NK-92 treated with Interleukin-12 subunit alpha and Interleukin-12 subunit beta, amount 100 ng/mL, for 24 hours (cell line): ENCODE data around the gene XRCC1.
"Not testable (repeated sequence)": the region's sequence is repeated elsewhere in the genome, so short reads cannot be mapped to it uniquely, and the experiment has no call there.

Source experiments
- DNase-seq: peaks from one replicate; lab custom pipeline; 2025; lab: John Stamatoyannopoulos, UW

Gene XRCC1

DNA sequence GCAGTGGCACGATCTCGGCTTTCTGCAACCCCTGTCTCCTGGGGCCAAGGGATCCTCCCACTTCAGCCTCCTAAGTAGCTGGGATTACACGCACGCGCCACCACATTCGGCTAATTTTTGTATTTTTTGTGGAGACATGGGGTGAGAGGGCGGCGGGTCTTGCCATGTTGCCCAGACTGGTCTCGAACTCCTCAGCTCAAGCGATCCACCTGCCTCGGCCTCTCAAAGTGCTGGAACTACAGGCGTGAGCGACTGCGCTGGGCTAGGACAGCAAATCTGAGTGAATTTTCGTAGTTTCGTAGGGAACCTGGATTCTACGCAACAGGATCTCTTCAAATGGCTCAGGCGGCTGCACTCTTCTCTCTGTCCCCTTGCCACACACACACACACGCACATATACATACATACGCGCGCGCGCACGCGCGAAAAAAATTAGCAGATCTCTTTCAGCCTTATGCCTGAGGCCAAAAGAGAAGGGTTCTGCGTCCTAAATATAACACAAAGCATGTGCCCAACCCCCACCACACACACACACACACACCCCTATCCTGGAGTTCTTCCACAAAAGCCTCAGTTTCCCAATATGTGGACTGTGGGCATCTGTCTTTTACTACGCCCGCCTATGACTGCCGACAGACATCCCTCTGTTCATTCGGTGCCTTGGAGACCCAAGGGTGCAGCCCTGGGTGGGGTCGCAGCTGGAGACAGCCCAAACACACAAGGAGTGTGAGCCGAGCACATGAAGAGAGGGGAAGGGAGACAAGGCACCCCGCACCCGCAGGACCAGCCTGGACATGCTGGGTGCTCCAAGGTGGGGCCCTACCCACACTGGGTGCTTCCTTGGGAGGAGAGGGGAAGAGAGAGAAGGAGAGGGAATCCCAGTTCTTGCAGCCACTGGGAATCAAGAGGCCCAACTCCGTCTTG is 890 bp upstream of the XRCC1 start:
- no peak for DNase-seq

DNA sequence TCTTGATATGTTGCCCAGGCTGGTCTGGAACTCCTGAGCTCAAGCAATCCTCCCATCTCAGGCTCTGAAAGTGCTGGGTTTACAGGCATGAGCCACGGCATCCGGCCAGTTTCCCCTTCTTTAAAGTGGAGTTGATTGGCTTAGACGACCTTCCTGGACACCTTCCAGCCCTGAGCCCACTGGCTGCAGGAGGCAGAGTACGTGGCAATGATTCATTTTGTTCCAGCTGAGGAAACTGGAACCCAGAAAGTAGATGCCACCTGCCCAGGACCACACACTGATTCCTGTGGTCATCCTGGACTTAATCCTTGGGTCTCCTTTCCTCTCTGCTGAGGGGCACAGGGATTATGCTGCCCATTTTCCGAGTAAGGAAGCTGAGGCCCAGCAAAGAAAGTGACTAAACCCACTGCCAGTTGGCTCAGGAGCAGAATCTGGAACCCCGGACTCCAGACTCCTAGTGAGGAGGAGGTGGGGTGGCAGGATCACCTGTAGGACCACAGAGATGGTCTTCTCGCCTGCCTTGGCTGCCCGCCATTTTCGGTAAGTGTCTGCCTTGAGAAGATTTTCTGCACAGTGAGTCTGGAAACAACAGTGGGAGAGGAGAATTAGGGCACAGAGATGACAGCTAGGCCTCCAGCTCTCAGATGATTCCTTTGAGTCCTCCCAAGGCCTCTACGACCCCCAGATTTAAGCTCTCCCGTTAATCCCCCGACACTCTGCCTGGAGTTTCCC is 737 bp downstream of the XRCC1 start:
- DNase-seq, result no peak

DNA sequence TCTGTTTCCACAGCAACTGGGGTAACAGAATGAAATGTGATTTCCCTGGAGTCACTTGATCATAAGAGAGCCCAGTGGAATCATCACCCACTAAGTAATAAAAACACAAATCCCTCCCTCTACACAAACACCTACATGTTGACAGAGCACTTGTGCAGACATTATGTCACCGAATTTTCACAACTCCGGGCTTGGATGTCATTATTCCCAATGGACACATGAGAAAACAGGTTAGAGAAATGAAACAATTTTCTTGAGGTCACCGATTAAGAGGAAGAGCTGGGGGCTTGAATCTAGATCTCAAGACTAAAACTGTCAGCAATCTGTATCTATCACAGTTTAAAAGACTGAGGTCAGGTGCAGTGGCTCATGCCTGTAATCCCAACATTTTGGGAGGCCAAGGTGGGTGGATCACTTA is 3.1 kb downstream of the XRCC1 start:
- no peak for DNase-seq

DNA sequence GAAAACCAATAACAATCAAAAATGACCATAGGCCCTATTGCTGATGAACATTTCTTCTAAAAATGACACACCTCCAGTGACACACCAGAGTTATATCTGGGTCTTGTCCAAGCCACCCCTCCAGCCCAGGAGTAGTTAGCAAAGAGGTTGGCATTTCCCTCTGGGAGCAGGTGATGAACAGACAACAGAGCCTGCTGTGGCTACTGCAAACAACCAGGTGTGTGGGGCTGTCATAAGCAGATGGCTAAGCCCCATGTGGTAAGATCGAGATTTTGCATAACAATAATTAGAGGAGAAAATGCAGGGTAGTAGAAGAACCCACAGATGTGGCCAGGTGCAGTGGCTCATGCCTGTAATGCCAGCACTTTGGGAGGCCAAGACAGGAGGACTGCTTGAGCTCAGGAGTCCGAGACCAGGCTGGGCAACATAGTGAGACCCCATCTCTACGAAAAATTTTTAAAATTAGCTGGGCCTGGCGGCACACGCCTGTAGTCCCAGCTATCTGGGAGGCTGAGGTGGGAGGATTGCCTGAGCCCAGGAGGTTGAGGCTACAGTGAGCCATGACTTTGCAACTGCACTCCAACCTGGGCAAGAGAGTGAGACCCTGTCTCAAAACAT is 5.0 kb downstream of the XRCC1 start:
- DNase-seq, result no peak

DNA sequence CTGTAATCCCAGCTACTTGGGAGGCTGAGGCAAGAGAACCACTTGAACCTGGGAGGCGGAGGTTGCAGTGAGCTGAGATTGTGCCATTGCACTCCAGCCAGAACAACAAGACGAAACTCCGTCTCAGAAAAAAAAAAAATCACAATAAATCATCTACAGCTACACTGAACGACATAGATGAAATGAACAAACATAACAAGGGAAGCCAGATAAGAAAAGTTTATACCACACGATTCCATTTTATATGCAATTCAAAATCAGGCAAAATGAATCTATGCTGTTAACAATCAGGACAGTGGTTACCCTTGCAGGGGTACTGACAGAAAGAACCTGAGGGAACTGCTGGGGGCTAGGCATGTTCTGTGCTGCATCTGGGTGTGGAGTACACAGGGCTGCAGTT is 5.7 kb downstream of the XRCC1 start:
- no peak for DNase-seq

DNA sequence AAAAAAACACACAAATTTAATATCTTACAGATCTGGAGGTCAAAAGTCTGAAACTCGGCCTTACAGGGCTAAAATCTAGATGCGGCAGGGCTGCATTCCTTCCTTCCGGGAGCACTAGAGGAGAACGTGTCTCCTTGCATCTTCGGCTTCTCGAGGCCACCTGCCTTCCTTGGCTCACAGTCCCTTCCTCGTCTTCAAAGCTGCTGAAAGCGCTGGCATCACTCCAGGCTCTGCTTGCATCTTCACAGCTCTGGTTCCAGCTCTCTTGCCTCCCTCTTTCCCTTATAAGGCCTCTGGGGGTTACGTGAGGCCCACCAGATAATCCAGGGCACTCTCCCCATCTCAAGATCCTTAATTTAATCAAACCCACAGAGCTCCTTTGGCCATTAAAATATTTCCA is 10.5 kb downstream of the XRCC1 start:
- DNase-seq, result no peak

DNA sequence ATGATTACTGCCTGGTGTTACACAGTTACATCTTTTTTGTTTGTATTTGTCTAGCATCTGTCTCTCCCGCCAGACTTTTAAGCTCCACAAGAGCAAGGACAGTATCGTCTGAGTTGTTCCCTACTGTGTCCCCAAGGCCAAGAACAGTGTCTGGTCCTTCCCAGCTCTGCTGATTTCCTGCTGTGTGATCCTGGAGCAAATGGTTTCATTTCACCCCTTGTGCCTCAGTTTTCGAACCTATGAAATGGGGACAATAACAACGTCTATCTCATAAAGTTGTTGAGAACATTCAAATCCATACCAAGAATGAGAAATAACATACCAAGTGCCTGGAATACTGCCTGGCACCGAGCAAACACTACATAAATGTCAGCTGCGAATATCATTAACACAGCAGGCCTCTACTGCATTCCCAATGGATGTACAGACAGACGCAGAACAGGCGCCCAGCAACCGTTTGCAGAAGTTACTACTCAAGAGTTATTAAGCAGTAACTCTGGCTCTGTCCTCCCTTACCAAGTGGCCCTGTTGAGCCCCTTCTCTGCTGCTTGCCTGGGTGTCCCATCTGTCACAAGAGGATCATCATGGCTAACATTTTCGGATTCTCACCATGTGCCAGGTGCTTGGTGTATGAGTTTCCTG is 11.4 kb downstream of the XRCC1 start:
- DNase-seq, result no peak

DNA sequence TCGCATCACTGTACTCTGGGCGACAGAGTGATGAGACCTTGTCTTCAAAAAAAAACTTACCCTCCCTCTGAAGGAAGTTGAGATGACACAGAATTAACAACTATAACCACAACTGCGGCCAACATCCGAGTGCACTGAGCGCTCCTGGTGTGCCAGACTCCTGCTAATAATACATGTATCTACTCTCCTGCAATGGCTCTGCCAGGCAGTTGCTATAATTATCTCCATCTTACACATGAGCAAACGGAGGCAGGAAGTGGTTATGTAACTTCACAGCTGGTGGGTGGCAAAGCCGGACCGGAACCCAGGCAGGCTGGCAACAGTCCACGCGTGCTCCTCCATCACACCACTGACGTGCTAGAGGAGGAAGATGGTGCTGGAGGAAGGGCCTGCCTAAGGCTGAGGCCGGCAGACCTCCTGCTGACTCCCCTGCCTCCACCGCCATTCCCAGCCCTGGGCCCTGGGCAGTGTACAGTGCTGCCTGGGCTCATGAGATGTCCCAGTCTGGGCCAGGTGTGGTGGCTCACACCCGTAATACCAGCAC is 12.6 kb downstream of the XRCC1 start:
- peak; percentile 85 for DNase-seq

DNA sequence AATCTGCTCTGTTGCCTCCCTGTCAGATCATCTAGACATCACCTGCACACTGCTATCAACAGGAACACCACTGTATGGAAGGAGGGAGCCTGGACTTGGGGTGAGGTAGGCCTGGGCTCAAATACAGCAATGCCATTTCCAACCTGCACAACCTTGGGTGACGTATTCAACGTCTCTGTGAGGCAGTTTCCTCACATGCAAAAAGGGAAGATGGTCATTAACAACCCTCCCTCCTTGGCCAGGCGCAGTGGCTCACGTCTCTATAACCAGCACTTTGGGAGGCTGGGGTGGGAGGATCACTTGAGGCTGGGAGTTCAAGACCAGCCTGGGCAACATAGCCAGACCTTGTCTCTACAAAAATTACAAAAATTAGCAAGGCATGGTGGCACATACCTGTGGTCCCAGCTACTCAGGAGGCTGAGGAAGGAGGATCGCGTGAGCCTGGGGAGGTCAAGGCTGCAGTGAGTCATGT is 13.1 kb downstream of the XRCC1 start:
- no peak for DNase-seq

DNA sequence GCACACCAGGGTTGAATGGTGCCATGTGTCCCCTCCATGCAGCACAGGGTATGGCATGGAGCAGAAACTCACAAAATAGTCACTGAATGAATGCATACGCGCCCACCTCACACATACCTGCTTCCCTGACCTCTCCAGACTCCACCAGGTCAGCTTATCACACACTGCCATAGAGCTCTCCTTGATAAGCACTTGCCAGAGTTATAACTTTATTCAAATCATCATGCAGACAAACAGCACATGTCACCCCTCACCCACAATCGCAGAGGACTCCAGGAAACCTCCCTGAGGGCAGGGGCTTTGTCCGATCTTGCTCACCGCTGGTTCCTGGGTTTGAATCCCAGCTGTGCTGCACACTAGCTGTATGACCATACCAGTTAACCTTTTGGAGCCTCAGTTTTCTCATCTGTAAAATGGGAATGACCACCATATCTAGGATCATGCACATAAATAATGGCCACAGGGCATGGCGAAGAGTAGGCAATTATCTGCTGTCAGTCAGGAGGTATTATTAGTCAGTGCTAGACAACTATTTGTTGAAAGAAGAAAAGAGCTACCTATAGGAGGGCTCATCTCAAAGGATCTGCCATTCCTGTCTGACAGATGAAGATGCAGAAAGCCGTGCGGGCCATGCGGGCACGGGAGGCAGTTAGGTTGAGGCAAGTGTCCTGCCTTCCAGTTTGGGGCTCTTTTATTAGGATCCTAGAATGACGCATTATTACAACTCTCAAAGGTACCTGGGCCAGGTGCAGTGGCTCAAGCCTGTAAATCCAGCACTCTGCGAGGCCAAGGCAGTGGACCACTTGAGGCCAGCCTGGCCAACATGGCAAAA is 14.0 kb downstream of the XRCC1 start:
- DNase-seq, result no peak

DNA sequence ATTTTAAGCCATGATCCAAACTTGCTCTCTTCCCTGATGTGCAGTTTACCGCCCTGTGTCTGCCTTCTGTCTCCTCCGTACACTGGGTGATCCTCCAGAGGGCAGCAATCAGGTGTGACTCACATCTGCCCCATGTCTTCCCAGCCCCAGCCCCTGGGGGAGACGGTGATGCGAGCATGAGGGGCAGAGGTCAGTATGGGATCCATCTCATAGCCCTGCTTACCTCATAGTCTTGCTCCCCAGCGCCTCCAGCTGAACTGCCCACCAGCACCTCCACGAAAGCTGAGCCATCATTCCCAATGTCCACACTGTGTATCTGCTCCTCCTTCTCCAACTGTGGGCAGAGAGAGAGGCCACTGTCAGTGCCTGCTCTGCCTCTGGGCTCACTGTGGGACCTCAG is 14.6 kb downstream of the XRCC1 start:
- DNase-seq, result no peak

DNA sequence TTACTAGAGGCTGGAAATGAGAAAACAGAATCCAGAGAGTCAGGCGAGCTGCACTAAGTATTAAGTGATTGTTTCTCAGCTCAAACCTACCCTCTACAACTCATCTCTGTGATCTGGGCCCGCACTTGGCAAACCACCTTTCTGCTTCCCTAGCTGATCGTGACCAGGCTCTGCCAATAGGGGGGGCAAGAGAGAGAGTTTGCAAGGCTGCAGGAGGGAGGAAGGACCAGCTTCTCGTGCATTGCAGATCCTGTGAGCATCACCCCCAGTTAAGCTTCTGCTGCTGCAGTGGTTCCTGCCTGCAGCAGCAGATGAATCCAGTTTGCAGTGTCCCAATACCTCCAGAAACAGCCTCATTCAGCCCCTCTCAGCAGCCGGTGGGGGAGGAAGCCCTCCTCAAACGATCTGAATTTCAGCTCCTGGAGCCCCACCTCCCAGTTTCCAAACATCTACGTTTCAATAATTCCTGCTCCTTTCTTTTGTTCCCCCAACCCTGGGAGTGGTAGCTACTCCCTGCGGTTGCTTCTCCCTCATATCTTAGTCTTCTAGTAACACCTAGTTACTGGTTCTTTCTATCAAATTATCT is 20.0 kb downstream of the XRCC1 start:
- DNase-seq, result peak; percentile 52

DNA sequence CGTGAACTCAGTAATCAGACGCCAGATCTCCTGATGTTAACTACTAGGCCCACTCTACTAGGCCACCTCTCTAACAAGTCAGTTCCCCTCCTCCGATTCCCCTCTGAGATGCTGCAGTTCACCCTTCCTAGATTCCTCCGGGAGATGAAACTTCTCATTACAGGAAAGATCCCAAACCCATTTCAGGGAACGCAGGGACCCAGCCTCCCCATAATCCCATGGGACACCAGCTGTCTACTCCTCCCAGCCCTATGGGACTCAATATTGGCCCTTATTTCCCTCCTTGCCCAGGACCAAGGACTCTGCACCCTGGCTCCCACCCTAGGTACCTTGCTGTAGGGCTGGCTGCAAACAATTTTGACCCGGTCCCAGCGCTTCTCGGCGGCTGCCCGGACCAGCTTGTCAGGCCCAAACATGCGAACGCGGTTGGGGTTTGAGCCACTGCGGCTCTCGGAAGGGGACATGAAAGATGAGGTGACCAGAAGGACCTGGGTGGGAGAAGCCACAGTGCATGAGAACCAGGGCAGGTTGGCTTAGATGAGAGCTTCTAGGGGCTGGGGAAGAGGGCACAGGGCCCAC is 20.9 kb downstream of the XRCC1 start:
- DNase-seq, result no peak

DNA sequence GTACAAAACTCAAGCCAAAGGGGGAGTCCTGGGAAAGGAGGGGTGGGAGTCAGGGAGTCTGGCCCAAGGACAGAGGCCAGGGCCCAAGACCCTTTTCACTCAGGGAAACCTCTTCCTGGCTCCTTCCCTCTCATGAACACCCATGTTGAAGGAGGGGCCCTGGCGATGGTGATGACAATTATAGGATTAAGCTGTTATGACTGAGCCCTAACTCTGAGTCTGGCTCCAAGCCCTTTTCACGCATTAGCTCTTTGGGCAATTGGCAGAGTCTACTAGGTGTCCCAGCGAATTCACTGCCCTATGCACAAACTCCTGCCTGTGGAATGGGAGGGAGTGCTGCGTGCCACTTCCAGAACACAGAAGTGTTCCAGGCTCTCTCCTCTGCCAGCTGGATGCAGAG is 21.7 kb downstream of the XRCC1 start:
- DNase-seq, result no peak

DNA sequence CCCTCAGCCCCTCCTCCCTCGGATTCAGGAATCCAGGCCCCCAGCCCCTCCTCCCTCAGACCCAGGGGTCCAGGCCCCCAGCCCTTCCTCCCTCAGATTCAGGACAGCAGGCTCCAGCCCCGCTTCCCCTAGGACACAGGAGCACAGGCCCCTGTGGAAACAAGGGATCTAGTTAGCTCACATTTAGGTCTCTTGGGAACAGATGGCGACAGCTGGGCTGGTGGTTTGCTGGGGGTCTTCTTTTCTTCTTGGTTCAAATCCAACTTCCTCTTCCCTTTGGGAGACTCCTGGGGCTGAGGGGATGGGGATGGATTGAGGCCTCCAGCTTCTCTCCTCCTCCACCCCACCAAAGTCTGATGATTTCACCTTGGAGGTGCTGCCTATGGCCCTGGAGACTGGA is 22.7 kb downstream of the XRCC1 start:
- DNase-seq, result no peak

DNA sequence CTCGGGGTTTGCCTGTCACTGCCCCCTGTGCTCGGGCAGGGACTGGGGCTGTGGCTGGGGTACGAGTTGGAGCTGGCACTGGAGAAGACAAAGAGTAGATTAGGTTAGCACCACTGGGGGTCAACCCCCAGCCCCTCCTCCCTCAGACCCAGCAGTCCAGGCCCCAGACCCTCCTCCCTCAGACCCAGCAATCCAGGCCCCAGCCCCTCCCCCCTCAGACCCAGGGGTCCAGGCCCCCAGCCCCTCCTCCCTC is 23.2 kb downstream of the XRCC1 start:
- no peak for DNase-seq

DNA sequence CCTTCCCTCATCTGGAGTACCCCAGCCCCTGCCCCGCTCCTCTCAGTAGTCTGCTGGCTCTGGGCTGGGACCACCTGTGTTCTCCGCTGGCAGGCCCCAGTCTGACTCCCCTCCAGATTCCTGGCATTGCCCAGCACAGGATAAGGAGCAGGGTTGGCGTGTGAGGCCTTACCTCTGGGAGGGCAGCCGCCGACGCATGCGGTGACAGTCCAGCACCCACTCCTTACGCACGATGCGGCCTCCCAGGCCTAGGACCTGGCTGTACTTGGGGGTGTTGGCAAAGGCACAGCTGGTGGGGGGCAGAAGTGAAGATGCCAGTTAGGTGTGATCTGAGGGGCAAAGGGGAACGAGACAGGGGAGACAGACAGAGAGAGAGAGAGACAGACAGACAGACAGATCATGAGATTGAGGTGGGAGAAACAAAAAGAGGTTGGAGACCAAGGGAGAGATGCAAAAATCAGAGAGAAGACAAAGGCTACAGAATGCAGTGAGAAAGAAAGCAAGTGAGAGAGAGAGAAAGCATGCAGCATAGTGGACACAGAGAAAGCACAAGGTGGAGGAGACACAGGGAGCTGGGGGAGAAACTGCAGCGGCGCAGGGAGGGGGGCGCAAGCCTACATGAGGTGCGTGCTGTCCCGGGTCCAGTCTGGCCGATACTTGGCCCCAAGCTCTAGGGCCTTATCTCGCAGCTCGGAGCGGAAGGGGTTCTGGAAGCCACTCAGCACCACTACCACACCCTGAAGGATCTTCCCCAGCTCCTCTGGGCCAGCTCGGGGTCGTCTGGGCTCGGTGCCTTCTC is 23.7 kb downstream of the XRCC1 start:
- DNase-seq, result no peak

DNA sequence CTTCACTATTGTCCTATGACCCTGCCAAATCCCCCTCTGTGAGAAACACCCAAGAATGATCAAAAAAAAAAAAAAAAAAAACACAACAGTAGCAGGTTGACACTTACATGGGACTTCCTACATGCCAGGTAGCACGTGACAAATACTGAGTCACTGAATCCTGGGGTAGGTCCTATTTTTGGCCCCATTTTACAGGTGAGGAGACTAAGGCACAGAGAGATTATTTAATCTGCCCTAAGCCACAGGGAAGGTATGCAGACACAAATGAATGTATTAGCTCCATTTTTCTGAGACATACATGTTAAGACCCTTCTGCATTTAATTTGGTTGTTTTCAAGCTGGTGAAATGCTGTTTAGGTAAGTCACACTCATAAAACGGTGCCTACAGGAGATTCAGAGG is 26.6 kb downstream of the XRCC1 start:
- DNase-seq, result no peak

DNA sequence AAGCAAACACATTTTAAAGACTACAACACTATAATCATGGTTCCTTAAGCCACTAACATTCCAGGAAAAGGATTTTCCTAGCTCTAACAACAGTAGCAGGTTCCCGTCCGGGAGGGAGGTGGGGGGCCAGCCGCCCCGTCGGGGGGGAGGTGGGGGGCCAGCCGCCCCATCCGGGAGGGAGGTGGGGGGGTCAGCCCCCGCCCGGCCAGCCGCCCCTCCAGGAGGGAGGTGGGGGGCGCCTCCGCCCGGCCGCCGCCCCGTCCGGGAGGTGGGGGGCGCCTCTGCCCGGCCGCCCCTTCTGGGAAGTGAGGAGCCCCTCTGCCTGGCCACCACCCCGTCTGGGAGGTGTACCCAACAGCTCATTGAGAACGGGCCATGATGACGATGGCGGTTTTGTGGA is 27.4 kb downstream of the XRCC1 start:
- DNase-seq, result not testable (repeated sequence)

DNA sequence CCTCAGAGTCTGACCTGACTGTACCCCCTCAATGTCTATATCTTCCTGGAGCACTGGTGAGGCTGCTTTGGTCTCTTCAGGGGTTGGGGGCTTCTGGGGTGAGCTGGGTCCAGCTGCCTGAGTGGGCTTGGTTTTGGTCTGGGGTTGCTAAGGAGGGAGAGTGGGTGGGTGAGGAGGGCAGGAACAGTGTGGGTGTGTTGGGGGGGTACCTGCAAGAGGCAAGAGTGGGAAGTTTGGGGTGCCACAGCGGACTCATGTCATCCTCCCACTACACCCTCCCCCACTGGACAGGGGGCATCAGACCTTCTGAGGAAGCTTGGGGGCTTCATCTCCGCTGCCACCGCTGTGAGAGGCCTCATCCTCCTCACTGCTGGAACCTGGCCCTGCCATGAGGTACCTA is 28.7 kb downstream of the XRCC1 start:
- no peak for DNase-seq
